ENCODE measurements around the gene DPP4. TPM values are rescaled to one million over a fixed set of nuclear protein-coding genes. Genes with fewer than 3 reads are reported as not detected.

DPP4 gene
- total RNA-seq, 1 donor from 2014 or later, result 4.4 TPM

GRCh38 chr2:162113776-162114168 is 39.8 kb upstream of the DPP4 start:
- Histone ChIP-seq H3K4me3 (no peak overlapping the region), H3K36me3 (no peaks in the 10 kb centered on the region), H3K27ac (replicated peaks) (peak overlapping the region; percentile 42), H3K9me3 (replicated peaks) (peaks cover 7% of the 10 kb centered on the region), H3K4me1 (peaks cover 40% of the 10 kb centered on the region), H3K27me3 (ENCODE audit: low read depth) (no peaks in the 10 kb centered on the region)
- TF ChIP-seq, protein P1, sequence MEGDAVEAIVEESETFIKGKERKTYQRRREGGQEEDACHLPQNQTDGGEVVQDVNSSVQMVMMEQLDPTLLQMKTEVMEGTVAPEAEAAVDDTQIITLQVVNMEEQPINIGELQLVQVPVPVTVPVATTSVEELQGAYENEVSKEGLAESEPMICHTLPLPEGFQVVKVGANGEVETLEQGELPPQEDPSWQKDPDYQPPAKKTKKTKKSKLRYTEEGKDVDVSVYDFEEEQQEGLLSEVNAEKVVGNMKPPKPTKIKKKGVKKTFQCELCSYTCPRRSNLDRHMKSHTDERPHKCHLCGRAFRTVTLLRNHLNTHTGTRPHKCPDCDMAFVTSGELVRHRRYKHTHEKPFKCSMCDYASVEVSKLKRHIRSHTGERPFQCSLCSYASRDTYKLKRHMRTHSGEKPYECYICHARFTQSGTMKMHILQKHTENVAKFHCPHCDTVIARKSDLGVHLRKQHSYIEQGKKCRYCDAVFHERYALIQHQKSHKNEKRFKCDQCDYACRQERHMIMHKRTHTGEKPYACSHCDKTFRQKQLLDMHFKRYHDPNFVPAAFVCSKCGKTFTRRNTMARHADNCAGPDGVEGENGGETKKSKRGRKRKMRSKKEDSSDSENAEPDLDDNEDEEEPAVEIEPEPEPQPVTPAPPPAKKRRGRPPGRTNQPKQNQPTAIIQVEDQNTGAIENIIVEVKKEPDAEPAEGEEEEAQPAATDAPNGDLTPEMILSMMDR (IDR thresholded peaks at IDR 0.05; ENCODE audit: borderline replicate concordance), result no peak
- DNase-seq, result no peak
- intact Hi-C loops (cut with micrococcal nuclease), result no loop called here

GRCh38 chr2:162113088-162113775 is 39.2 kb upstream of the DPP4 start:
- no peak for DNase-seq
- Histone ChIP-seq H3K27me3 (ENCODE audit: low read depth) (no peaks in the 10 kb centered on the region), H3K4me1 (peaks cover 34% of the 10 kb centered on the region), H3K9me3 (replicated peaks) (peaks cover 7% of the 10 kb centered on the region), H3K4me3 (no peak overlapping the region), H3K27ac (replicated peaks) (peak overlapping the region; percentile 42), H3K36me3 (no peaks in the 10 kb centered on the region)
- intact Hi-C loops (cut with micrococcal nuclease), result no loop called here
- TF ChIP-seq, protein P1 (IDR thresholded peaks at IDR 0.05; ENCODE audit: borderline replicate concordance), result no peak

- Histone ChIP-seq H3K27ac (replicated peaks) (no peak overlapping the region), H3K4me1 (peaks cover 38% of the 10 kb centered on the region), H3K27me3 (ENCODE audit: low read depth) (no peaks in the 10 kb centered on the region), H3K36me3 (no peaks in the 10 kb centered on the region), H3K4me3 (no peak overlapping the region), H3K9me3 (replicated peaks) (peaks cover 7% of the 10 kb centered on the region)
- TF ChIP-seq, protein P1 (IDR thresholded peaks at IDR 0.05; ENCODE audit: borderline replicate concordance), result no peak
- intact Hi-C loops (cut with micrococcal nuclease), result no loop called here
- no peak for DNase-seq
Observed at GRCh38 chr2:162111958-162112850, 38.2 kb upstream of the DPP4 start.

GRCh38 chr2:162107361-162107901 is 33.4 kb upstream of the DPP4 start:
- H3K36me3 ChIP-seq, result no peaks in the 10 kb centered on the region
- H3K27ac ChIP-seq (replicated peaks), result peak overlapping the region; percentile 73
- TF ChIP-seq, protein P1 (IDR thresholded peaks at IDR 0.05; ENCODE audit: borderline replicate concordance), result no peak
- H3K27me3 ChIP-seq (ENCODE audit: low read depth), result no peaks in the 10 kb centered on the region
- no peak for DNase-seq
- no peaks in the 10 kb centered on the region for H3K9me3 ChIP-seq (replicated peaks)
- intact Hi-C loops (cut with micrococcal nuclease), result no loop called here
- no peak overlapping the region for H3K4me3 ChIP-seq
- H3K4me1 ChIP-seq, result peaks cover 26% of the 10 kb centered on the region

GRCh38 chr2:162106746-162107145 is 32.7 kb upstream of the DPP4 start:
- intact Hi-C loops (cut with micrococcal nuclease), result no loop called here

More at GRCh38 chr2:162106746-162107145, 32.7 kb upstream of the DPP4 start:
- peak overlapping the region; percentile 73 for H3K27ac ChIP-seq (replicated peaks)
- H3K4me3 ChIP-seq, result no peak overlapping the region
- TF ChIP-seq, protein P1 (IDR thresholded peaks at IDR 0.05; ENCODE audit: borderline replicate concordance), result no peak
- H3K27me3 ChIP-seq (ENCODE audit: low read depth), result no peaks in the 10 kb centered on the region
- peaks cover 21% of the 10 kb centered on the region for H3K4me1 ChIP-seq
- no peaks in the 10 kb centered on the region for H3K36me3 ChIP-seq
- no peak for DNase-seq
- no peaks in the 10 kb centered on the region for H3K9me3 ChIP-seq (replicated peaks)
